ENCODE measurements around the gene TMEM171.

TMEM171 gene, protein sequence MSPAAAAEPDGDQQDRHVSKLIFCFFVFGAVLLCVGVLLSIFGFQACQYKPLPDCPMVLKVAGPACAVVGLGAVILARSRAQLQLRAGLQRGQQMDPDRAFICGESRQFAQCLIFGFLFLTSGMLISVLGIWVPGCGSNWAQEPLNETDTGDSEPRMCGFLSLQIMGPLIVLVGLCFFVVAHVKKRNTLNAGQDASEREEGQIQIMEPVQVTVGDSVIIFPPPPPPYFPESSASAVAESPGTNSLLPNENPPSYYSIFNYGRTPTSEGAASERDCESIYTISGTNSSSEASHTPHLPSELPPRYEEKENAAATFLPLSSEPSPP

GRCh38 chr5:73120222-73121118, at the start of gene TMEM171:
TMEM171 (plus strand) TSS chr5:73120575; CDS start chr5:73123374, 2,799 bp downstream.
- H3K9ac ChIP-seq (ENCODE audit: low read depth, low read length) = peak within 1 kb of the TSS; percentile 64
- H3K36me3 ChIP-seq (ENCODE audit: insufficient read depth, low read length) = no peaks in the 10 kb centered on the region
- peaks cover 8% of the 10 kb centered on the region; the same call in 1 of the 2 replicates for H3K4me1 ChIP-seq (ENCODE audit: insufficient read depth, low read length)
- H3K9me3 ChIP-seq (ENCODE audit: control insufficient read depth, insufficient read depth, low read length) = no peaks in the 10 kb centered on the region

- Histone ChIP-seq H3K9ac (ENCODE audit: low read depth, low read length) (no peak overlapping the region), H3K36me3 (ENCODE audit: insufficient read depth, low read length) (no peaks in the 10 kb centered on the region; the same call in 1 of the 2 replicates)
Measured at GRCh38 chr5:73081093-73081492, 39.3 kb upstream of the TMEM171 start.

DNA sequence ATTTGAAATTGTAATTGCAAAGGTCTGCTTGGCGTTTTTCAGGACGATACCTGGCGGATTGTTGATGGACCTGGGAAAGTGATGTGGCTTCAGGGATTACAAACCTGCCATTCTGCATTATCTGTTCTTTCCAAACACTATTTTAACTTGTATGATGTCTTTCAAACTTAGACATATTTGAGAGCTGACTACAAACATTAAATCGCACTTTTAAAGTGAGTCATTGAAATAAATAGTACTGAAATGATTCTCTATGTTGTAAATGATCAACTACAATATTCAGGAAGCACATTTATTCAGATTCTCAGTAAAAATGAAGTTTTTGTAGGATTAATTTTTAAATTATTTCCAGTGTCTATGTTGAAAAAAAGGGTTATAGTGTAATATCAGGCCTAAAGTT, 32.3 kb upstream of the TMEM171 start:
- no peaks in the 10 kb centered on the region for H3K9me3 ChIP-seq (ENCODE audit: control insufficient read depth, insufficient read depth, low read length)
- no peaks in the 10 kb centered on the region for H3K36me3 ChIP-seq (ENCODE audit: insufficient read depth, low read length)
- no peaks in the 10 kb centered on the region for H3K4me1 ChIP-seq (ENCODE audit: insufficient read depth, low read length)
- H3K9ac ChIP-seq (ENCODE audit: low read depth, low read length) = no peak overlapping the region

More at GRCh38 chr5:73081093-73081492, 39.3 kb upstream of the TMEM171 start:
- Histone ChIP-seq H3K4me1 (ENCODE audit: insufficient read depth, low read length) (no peaks in the 10 kb centered on the region), H3K9me3 (ENCODE audit: control insufficient read depth, insufficient read depth, low read length) (no peaks in the 10 kb centered on the region)

- H3K9me3 ChIP-seq (ENCODE audit: control insufficient read depth, insufficient read depth, low read length) = peaks cover 6% of the 10 kb centered on the region; the same call in 1 of the 2 replicates
- H3K36me3 ChIP-seq (ENCODE audit: insufficient read depth, low read length) = no peaks in the 10 kb centered on the region; the same call in 1 of the 2 replicates
- peaks cover 8% of the 10 kb centered on the region; the same call in 1 of the 2 replicates for H3K4me1 ChIP-seq (ENCODE audit: insufficient read depth, low read length)
- H3K9ac ChIP-seq (ENCODE audit: low read depth, low read length) = no peak overlapping the region
Measured at GRCh38 chr5:73093943-73094342, 26.4 kb upstream of the TMEM171 start.

DNA sequence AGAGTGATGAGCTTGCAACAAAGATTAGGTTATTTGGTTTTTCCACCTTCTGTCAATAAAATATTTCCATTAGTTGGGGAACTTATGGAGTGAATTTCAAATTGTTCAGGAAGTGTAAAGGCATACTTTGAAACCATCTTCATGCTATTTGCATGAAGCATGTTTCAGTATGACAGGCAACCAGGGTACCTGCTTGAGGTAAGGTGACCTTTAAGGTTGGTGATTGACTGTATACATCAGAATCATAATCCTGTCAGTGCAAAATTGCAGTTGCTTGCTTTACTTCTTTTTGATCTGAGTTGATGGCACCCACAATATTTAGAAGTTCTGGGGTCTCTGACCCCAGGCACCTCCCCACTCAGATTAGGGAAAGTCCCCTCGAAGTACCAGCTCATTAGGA, 26.0 kb upstream of the TMEM171 start:
- H3K9ac ChIP-seq (ENCODE audit: low read depth, low read length) = no peak overlapping the region
- H3K36me3 ChIP-seq (ENCODE audit: insufficient read depth, low read length) = no peaks in the 10 kb centered on the region; the same call in 1 of the 2 replicates
- peaks cover 8% of the 10 kb centered on the region; the same call in 1 of the 2 replicates for H3K4me1 ChIP-seq (ENCODE audit: insufficient read depth, low read length)
- H3K9me3 ChIP-seq (ENCODE audit: control insufficient read depth, insufficient read depth, low read length) = peaks cover 6% of the 10 kb centered on the region; the same call in 1 of the 2 replicates

DNA sequence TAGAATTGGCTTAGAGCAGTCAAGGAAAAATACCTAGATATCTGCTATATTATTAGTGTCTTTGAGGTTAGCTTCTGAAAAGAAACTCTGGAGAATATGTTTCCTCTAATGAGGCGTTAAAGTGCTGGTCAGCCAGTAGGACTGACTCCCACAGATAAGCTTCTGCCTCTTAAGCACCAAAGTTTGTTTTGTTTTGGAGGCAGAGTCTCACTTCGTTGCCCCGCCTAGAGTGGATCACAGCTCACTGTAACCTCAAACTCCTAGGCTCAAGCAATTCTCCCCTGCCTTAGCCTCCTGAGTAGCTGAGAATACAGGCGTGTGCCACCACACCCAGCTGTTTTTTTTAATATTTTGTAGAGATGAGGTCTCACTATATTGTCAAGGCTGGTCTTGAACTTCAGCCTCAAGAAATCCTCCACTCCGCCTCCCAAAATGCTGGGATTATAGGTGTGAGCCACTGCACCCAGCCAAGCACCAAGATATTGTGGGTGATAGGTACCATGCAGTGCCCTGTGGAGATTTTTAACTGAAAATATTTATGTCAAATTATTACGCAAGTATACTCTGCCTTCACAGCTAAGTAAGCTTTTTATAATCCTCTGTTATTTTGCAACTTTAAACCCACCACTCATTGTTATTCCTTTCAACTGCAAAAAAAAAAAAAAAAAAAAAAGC, 24.7 kb upstream of the TMEM171 start:
- peaks cover 6% of the 10 kb centered on the region; the same call in 1 of the 2 replicates for H3K9me3 ChIP-seq (ENCODE audit: control insufficient read depth, insufficient read depth, low read length)
- H3K9ac ChIP-seq (ENCODE audit: low read depth, low read length) = no peak overlapping the region
- peaks cover 8% of the 10 kb centered on the region; the same call in 1 of the 2 replicates for H3K4me1 ChIP-seq (ENCODE audit: insufficient read depth, low read length)
- no peaks in the 10 kb centered on the region; the same call in 1 of the 2 replicates for H3K36me3 ChIP-seq (ENCODE audit: insufficient read depth, low read length)

- H3K9ac ChIP-seq (ENCODE audit: low read depth, low read length) = no peak overlapping the region
- peaks cover 6% of the 10 kb centered on the region; the same call in 1 of the 2 replicates for H3K9me3 ChIP-seq (ENCODE audit: control insufficient read depth, insufficient read depth, low read length)
- H3K4me1 ChIP-seq (ENCODE audit: insufficient read depth, low read length) = peaks cover 8% of the 10 kb centered on the region; the same call in 1 of the 2 replicates
- no peaks in the 10 kb centered on the region; the same call in 1 of the 2 replicates for H3K36me3 ChIP-seq (ENCODE audit: insufficient read depth, low read length)
Measured at GRCh38 chr5:73096239-73096575, 24.2 kb upstream of the TMEM171 start.

GRCh38 chr5:73097740-73098139, 22.6 kb upstream of the TMEM171 start:
- no peak overlapping the region for H3K9ac ChIP-seq (ENCODE audit: low read depth, low read length)
- H3K4me1 ChIP-seq (ENCODE audit: insufficient read depth, low read length) = peaks cover 8% of the 10 kb centered on the region; the same call in 1 of the 2 replicates
- peaks cover 6% of the 10 kb centered on the region; the same call in 1 of the 2 replicates for H3K9me3 ChIP-seq (ENCODE audit: control insufficient read depth, insufficient read depth, low read length)
- H3K36me3 ChIP-seq (ENCODE audit: insufficient read depth, low read length) = no peaks in the 10 kb centered on the region; the same call in 1 of the 2 replicates

DNA sequence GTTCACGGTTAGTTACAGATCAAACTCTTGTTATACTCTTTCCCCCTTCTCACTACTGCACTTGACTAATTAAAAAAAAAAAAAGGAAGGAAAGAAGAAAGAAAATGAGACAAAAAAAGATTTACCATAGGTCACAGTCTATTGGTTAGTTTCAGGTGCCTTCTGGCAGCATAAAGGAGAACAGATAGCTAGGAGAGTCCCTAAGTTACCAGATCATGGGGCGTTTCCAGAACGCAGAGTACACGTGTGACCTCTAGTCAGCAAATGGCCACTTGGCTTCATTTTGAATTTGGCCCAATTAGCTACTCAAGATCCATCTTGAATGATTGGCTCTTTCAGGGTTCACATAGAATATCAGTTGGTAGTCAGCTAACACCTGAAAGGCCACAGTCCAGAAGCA, 20.3 kb upstream of the TMEM171 start:
- H3K9me3 ChIP-seq (ENCODE audit: control insufficient read depth, insufficient read depth, low read length) = peaks cover 6% of the 10 kb centered on the region; the same call in 1 of the 2 replicates
- no peaks in the 10 kb centered on the region for H3K4me1 ChIP-seq (ENCODE audit: insufficient read depth, low read length)
- H3K9ac ChIP-seq (ENCODE audit: low read depth, low read length) = no peak overlapping the region
- H3K36me3 ChIP-seq (ENCODE audit: insufficient read depth, low read length) = no peaks in the 10 kb centered on the region; the same call in 1 of the 2 replicates

DNA sequence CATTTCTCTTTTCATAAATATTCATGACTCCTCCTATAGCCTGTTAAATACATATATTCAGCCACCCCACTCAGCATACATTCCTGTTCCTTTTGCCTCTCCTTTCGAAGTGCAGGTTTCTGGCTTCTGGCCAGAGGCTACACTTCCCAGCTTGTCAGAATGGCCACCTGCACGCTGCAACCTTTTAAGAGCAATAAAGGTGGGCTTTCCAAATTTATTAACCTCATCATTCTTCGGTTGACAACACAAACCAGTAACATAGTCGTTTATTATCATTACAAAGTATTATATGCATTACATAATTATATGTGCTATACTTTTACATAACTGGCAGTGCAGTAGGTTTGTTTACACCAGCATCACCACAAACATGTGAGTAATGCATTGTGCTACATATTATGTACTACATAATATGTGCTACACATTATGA, 16.5 kb upstream of the TMEM171 start:
- no peaks in the 10 kb centered on the region for H3K4me1 ChIP-seq (ENCODE audit: insufficient read depth, low read length)
- H3K9me3 ChIP-seq (ENCODE audit: control insufficient read depth, insufficient read depth, low read length) = peaks cover 9% of the 10 kb centered on the region
- H3K36me3 ChIP-seq (ENCODE audit: insufficient read depth, low read length) = no peaks in the 10 kb centered on the region
- no peak overlapping the region for H3K9ac ChIP-seq (ENCODE audit: low read depth, low read length)

- Histone ChIP-seq H3K36me3 (ENCODE audit: insufficient read depth, low read length) (no peaks in the 10 kb centered on the region), H3K9ac (ENCODE audit: low read depth, low read length) (no peak overlapping the region), H3K4me1 (ENCODE audit: insufficient read depth, low read length) (no peaks in the 10 kb centered on the region), H3K9me3 (ENCODE audit: control insufficient read depth, insufficient read depth, low read length) (peaks cover 9% of the 10 kb centered on the region)
Measured at GRCh38 chr5:73104326-73104725, 16.0 kb upstream of the TMEM171 start.

DNA sequence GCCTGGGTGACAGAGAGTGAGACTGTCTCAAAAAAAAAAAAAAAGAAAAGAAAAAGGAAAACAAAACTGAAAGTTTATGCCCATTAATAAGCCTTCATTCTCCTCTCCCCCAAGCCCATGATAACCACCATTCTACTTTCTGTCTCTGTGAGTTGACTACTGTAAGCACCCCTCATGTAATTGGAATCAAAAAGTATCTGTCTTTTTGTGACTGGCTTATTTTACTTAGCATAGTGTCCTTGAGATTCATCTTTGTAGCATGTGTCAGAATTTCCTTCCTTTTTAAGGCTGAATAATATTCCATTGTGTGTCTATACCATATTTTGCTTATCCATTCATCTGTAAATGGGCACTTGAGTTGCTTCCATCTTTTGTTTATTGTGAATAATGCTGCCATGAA, 14.0 kb upstream of the TMEM171 start:
- no peak overlapping the region for H3K9ac ChIP-seq (ENCODE audit: low read depth, low read length)
- no peaks in the 10 kb centered on the region for H3K4me1 ChIP-seq (ENCODE audit: insufficient read depth, low read length)
- peaks cover 9% of the 10 kb centered on the region for H3K9me3 ChIP-seq (ENCODE audit: control insufficient read depth, insufficient read depth, low read length)
- no peaks in the 10 kb centered on the region for H3K36me3 ChIP-seq (ENCODE audit: insufficient read depth, low read length)

- no peaks in the 10 kb centered on the region for H3K36me3 ChIP-seq (ENCODE audit: insufficient read depth, low read length)
- H3K4me1 ChIP-seq (ENCODE audit: insufficient read depth, low read length) = no peaks in the 10 kb centered on the region
- peaks cover 9% of the 10 kb centered on the region for H3K9me3 ChIP-seq (ENCODE audit: control insufficient read depth, insufficient read depth, low read length)
- H3K9ac ChIP-seq (ENCODE audit: low read depth, low read length) = no peak overlapping the region
Measured at GRCh38 chr5:73110190-73110589, 10.2 kb upstream of the TMEM171 start.

DNA sequence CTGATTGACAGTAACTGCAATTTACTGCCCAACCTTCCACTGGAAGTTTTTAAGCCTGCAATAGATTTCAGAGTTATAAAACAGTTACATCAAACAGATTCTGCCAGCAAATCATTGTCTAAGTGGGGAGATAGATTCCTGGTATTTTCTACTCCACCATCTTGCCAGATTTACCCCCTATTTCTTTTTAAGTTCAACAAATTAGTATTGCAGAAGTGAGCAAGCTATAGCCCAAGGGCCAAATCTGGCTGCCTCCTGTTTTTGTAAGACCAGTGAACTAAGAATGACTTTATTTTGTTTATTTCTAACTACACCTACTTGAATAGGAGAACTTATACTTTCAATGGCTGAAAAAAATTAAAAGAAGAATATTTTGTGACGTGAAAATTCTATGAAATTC, 8.8 kb upstream of the TMEM171 start:
- no peaks in the 10 kb centered on the region for H3K36me3 ChIP-seq (ENCODE audit: insufficient read depth, low read length)
- no peaks in the 10 kb centered on the region for H3K4me1 ChIP-seq (ENCODE audit: insufficient read depth, low read length)
- no peak overlapping the region for H3K9ac ChIP-seq (ENCODE audit: low read depth, low read length)
- peaks cover 9% of the 10 kb centered on the region for H3K9me3 ChIP-seq (ENCODE audit: control insufficient read depth, insufficient read depth, low read length)

Measured in ES-I3 (cell line).